HG03039 (cell line): ENCODE data around the gene ZNF45.
"Not testable (repeated sequence)": the region's sequence is repeated elsewhere in the genome, so short reads cannot be mapped to it uniquely, and the experiment has no call there.

Experiments used
- ATAC-seq: cut with Tn5 transposase; IDR thresholded peaks from one replicate; pipeline ENCODE4 v1.9.1; 2021; ENCODE audit warnings: mild to moderate bottlenecking, moderate library complexity; ENCODE audit not compliant: unreplicated experiment

ZNF45 gene

DNA sequence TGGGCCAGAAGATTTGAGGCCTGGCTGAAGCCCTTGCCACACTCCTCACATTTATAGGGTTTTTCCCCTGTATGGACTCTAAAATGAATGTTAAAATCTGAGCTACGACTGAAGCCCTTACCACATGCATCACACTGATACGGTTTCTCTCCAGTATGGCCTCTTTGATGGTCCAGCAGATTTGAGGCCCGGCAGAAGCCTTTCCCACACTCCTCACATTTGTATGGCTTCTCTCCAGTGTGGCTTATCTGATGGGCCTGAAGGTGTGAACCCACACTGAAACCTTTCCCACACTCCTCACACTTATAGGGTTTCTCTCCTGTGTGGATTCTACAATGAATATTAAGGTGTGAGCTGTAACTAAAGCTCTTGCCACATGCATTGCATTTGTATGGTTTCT, 21.0 kb downstream of the ZNF45 start:
- no peak for ATAC-seq

- no peak for ATAC-seq
Observed at GRCh38 chr19:43913383-43913782, 21.7 kb downstream of the ZNF45 start.

GRCh38 chr19:43910884-43911283, 24.2 kb downstream of the ZNF45 start:
- ATAC-seq = no peak

- no peak for ATAC-seq
Observed at GRCh38 chr19:43908659-43909058, 26.4 kb downstream of the ZNF45 start.

DNA sequence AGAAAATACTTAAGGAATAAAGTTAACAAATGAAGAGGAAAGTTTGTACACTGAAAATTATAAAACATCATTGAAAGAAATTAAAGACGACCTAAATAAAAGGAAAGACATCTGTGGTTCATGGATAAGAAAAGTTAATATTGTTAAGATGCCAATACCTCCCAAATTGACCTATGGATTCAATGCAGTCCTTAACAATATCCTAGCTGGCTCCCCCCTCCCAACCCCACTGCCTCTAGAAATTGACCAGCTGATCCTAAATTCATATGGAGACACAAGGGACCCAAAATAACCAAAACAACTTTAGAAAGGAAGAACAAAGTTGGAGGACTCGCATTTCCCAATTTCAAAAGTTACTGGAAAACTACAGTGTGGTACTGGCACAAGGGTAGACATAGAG, 28.3 kb downstream of the ZNF45 start:
- no peak for ATAC-seq

DNA sequence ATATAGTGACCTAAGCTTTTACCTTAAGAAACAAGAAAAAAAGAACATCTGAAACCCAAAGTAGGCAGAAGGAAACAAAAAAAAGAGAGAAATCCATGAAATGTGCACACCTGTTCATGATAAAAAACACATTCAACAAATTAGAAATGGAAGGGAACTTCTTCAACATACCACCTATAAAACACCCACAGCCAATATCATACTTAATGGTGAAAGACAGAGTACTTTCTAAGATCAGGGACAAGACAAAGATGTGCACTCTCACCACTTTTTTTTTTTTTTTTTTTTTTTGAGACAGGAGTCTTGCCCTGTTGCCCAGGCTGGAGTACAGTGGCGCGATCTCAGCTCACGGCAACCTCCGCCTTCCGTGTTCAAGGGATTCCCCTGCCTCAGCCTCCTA, 29.2 kb downstream of the ZNF45 start:
- no peak for ATAC-seq

DNA sequence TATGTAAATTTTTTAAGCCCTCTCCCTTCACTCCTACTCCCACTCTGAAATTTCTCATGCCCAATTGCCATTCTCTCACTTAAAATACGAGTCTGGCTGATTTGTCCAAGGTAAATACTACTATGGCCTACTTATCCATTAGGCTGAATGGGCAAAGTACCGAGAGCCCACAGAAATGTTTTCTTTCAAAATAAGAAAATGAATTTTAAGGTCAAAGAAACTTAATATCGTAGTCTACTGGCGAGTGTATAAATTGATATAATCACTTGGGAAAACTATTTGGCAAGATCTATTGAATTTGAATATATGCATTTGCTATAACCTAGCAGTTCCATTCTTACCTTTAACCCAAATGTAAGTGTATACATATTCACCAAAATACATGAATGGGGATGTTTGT, 32.7 kb downstream of the ZNF45 start:
- ATAC-seq = no peak

DNA sequence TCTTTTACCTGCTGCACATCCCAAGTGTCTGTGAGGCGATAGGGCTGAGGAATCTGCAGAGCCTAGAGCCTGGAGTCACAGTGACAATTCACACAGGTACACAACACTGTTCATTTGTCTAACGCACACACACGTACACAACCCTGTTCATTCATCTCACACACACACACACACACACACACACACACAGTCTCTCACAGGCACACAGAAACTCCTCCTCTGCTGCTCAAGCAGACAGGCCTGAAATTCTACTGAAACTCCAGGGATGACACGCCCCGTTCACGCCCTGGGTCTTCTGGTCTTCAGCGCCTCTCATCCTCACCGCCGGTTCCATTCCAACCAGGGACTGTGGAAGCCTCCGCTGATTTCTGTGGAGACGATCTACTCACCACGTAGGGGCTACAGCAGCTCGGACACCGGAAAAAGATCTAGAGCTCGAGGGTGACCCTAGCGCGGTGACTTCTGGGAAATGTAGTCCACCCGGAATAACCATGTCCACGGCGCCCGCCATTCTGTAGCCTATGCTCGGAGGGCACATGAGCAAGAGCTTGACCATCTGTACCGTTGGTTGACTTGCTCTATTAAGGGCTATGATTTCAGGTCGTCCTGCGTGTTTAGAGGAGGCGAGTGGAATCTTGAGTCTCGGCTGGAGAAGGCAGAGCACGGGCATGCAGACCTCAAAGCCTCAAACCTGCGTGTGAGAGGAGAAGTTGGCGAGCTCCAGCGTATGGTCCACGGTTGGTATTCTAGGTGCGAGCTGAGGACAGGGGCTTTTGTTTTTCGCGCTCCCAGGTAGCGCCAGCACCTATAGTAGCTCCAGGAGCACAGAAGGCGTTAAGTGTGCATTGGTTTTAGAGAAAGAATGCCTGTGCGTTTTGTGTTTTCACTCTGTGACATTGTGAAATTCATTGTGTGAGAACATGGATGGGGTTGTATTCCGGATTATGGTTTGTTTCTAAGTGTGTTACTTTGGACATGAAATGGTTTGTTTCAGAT, 33.4 kb downstream of the ZNF45 start:
- no peak for ATAC-seq

DNA sequence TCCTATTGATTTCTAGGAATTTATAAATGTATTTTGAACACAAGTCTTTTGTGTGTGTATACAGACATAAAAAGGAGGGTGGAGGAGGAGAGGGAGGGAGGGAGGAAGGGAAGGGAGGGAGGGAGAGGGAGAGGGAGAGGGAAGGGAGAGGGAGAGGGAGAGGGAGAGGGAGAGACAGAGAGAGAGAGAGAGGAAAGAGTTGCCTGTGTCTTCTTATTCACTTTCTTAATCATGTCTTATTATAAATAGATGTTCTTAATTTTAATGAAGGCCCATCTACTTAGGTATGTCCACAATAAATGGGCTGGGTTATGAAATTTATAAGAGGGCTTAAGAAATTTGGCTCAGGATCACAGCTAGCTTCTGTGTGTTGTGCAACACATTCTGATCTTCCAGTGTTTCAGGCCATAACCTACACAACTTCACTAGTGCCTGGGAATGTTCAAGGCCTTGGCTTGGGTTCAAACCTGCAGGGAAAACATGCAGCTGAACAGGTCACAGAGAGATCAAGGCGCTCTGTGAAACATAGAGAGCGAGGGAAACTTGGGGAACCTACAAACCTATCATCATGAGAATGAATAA, 39.3 kb downstream of the ZNF45 start:
- ATAC-seq = no peak

DNA sequence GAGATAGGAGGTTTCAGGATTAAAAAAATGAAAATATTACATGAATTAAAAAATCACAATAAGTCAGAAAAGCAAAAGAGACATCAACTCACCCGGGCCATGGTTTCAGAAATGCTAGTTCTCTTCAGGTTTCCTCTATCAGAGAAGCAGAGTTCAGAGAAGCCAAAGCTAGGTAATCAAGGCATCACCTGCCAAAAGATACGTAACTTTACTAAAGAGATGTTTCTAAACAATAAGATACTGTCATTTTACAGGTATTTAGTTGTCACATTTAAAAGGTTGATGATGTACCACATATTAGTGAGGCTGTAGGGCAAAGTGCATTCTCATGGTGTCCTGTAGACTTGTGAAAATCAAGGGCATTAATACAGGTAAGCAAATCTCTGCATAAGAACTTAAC, 51.2 kb downstream of the ZNF45 start, which contains the start of gene ZNF404:
TSS of gene ZNF404 (minus strand) at position 101 of the 400 bp plus-strand sequence.
- no peak for ATAC-seq

DNA sequence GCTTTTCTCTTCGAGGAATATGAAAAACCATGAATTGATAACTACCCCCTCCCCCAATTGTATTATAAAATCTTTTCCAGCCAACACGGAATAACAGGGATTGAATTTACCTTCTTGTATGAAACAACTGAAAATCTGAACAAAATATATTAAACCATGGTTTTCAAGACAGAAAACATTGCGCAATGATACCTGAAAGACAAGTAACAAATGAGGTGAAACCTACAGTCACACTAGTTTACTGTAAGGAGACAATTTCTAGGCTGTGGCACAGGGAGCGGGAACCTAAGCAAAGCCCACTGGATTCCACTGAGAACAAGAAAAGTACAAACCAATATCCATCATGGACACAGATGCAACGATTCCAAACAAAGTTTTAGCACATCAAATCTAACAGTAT, 54.6 kb downstream of the ZNF45 start:
- ATAC-seq = no peak

GRCh38 chr19:43872547-43873336, 62.3 kb downstream of the ZNF45 start:
- ATAC-seq = no peak

DNA sequence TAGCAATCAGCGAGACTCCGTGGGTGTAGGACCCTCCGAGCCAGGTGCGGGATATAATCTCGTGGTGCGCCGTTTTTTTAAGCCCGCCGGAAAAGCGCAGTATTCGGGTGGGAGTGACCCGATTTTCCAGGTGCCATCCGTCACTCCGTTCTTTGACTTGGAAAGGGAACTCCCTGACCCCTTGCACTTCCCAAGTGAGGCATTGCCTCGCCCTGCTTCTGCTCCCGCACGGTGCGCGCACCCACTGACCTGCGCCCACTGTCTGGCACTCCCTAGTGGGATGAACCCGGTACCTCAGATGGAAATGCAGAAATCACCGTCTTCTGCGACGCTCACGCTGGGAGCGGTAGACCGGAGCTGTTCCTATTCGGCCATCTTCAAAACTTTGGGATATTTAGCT, 68.2 kb downstream of the ZNF45 start:
- ATAC-seq = not testable (repeated sequence)
